ENCODE measurements around the gene ZNF526.

The ZNF526 gene

GRCh38 chr19:42239544-42240220 lies 19.6 kb downstream of the ZNF526 start:
- TF ChIP-seq, protein P1, sequence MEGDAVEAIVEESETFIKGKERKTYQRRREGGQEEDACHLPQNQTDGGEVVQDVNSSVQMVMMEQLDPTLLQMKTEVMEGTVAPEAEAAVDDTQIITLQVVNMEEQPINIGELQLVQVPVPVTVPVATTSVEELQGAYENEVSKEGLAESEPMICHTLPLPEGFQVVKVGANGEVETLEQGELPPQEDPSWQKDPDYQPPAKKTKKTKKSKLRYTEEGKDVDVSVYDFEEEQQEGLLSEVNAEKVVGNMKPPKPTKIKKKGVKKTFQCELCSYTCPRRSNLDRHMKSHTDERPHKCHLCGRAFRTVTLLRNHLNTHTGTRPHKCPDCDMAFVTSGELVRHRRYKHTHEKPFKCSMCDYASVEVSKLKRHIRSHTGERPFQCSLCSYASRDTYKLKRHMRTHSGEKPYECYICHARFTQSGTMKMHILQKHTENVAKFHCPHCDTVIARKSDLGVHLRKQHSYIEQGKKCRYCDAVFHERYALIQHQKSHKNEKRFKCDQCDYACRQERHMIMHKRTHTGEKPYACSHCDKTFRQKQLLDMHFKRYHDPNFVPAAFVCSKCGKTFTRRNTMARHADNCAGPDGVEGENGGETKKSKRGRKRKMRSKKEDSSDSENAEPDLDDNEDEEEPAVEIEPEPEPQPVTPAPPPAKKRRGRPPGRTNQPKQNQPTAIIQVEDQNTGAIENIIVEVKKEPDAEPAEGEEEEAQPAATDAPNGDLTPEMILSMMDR (IDR thresholded peaks at IDR 0.05; ENCODE audit: low read length), result no peak
- no peak for TF ChIP-seq EZH2 (IDR thresholded peaks at IDR 0.05; ENCODE audit: borderline replicate concordance, low read length)
- no peak overlapping the region for H3K27ac ChIP-seq (ENCODE audit: low read depth, low read length, poor library complexity, severe bottlenecking)
- H4K20me1 ChIP-seq (ENCODE audit: insufficient read depth, low read length), result no peaks in the 10 kb centered on the region

GRCh38 chr19:42241279-42241678 lies 21.2 kb downstream of the ZNF526 start:
- no peaks in the 10 kb centered on the region for H3F3A ChIP-seq (ENCODE audit: insufficient read depth, low read length)
- H3K4me1 ChIP-seq (ENCODE audit: insufficient read depth, low read length, severe bottlenecking), result peaks cover 16% of the 10 kb centered on the region
- TF ChIP-seq, protein P1 (IDR thresholded peaks at IDR 0.05; ENCODE audit: low read length), result no peak
- peaks cover 24% of the 10 kb centered on the region for H3K36me3 ChIP-seq (ENCODE audit: insufficient read depth, low read length)
- peak overlapping the region; percentile 67 for H3K4me3 ChIP-seq (ENCODE audit: low read depth, low read length, poor library complexity, severe bottlenecking)
- no peaks in the 10 kb centered on the region for H3K9me3 ChIP-seq (ENCODE audit: low read length)
- H2AFZ ChIP-seq (ENCODE audit: low read length), result no peak overlapping the region
- H3K4me2 ChIP-seq (ENCODE audit: low read length), result peak overlapping the region; percentile 93
- H3K27ac ChIP-seq (ENCODE audit: low read depth, low read length, poor library complexity, severe bottlenecking), result no peak overlapping the region
- peak overlapping the region; percentile 83 for H3K9ac ChIP-seq (ENCODE audit: low read length)
- peaks cover 9% of the 10 kb centered on the region for H3K79me2 ChIP-seq (ENCODE audit: insufficient read depth, low read length)
- no peaks in the 10 kb centered on the region for H4K20me1 ChIP-seq (ENCODE audit: insufficient read depth, low read length)
- no peaks in the 10 kb centered on the region for H3K27me3 ChIP-seq (ENCODE audit: insufficient read depth, low read length)
- no peaks in the 10 kb centered on the region for H3K9me2 ChIP-seq (ENCODE audit: low read depth, low read length)

More at GRCh38 chr19:42239544-42240220, 19.6 kb downstream of the ZNF526 start:
- no peak overlapping the region for H3K9ac ChIP-seq (ENCODE audit: low read length)
- H3K9me2 ChIP-seq (ENCODE audit: low read depth, low read length), result no peaks in the 10 kb centered on the region
- no peak overlapping the region for H3K4me3 ChIP-seq (ENCODE audit: low read depth, low read length, poor library complexity, severe bottlenecking)
- no peak overlapping the region for H3K4me2 ChIP-seq (ENCODE audit: low read length)
- peaks cover 9% of the 10 kb centered on the region for H3K79me2 ChIP-seq (ENCODE audit: insufficient read depth, low read length)
- peaks cover 40% of the 10 kb centered on the region for H3K36me3 ChIP-seq (ENCODE audit: insufficient read depth, low read length)
- peaks cover 9% of the 10 kb centered on the region for H3K4me1 ChIP-seq (ENCODE audit: insufficient read depth, low read length, severe bottlenecking)
- no peaks in the 10 kb centered on the region for H3K27me3 ChIP-seq (ENCODE audit: insufficient read depth, low read length)
- no peak overlapping the region for H2AFZ ChIP-seq (ENCODE audit: low read length)
- no peaks in the 10 kb centered on the region for H3F3A ChIP-seq (ENCODE audit: insufficient read depth, low read length)
- no peaks in the 10 kb centered on the region for H3K9me3 ChIP-seq (ENCODE audit: low read length)

- Histone ChIP-seq H3K9me3 (ENCODE audit: low read length) (no peaks in the 10 kb centered on the region), H2AFZ (ENCODE audit: low read length) (no peak overlapping the region), H3K27ac (ENCODE audit: low read depth, low read length, poor library complexity, severe bottlenecking) (peak overlapping the region; percentile 13), H3K9me2 (ENCODE audit: low read depth, low read length) (no peaks in the 10 kb centered on the region), H3K79me2 (ENCODE audit: insufficient read depth, low read length) (peaks cover 9% of the 10 kb centered on the region), H3K27me3 (ENCODE audit: insufficient read depth, low read length) (no peaks in the 10 kb centered on the region), H3K4me1 (ENCODE audit: insufficient read depth, low read length, severe bottlenecking) (peaks cover 16% of the 10 kb centered on the region), H3K36me3 (ENCODE audit: insufficient read depth, low read length) (peaks cover 16% of the 10 kb centered on the region; the same call in 1 of the 2 replicates), H3K4me3 (ENCODE audit: low read depth, low read length, poor library complexity, severe bottlenecking) (peak overlapping the region; percentile 67), H4K20me1 (ENCODE audit: insufficient read depth, low read length) (no peaks in the 10 kb centered on the region), H3F3A (ENCODE audit: insufficient read depth, low read length) (no peaks in the 10 kb centered on the region), H3K4me2 (ENCODE audit: low read length) (peak overlapping the region; percentile 93), H3K9ac (ENCODE audit: low read length) (peak overlapping the region; percentile 83)
- TF ChIP-seq, protein P1 (IDR thresholded peaks at IDR 0.05; ENCODE audit: low read length), result no peak
- no peak for TF ChIP-seq EZH2 (IDR thresholded peaks at IDR 0.05; ENCODE audit: borderline replicate concordance, low read length)
These were observed 22.0 kb downstream of the ZNF526 start for GRCh38 chr19:42242069-42242511.
